GM04504 (cell line): ENCODE measurements around the gene MAGEB3.
"Not testable (repeated sequence)": the region's sequence is repeated elsewhere in the genome, so short reads cannot be mapped to it uniquely, and the experiment has no call there.

Experiments used
- DNase-seq: peaks from one replicate; pipeline ENCODE4 v3.0.0-alpha.2; 2012; ENCODE audit warnings: low read depth

MAGEB3 gene, protein sequence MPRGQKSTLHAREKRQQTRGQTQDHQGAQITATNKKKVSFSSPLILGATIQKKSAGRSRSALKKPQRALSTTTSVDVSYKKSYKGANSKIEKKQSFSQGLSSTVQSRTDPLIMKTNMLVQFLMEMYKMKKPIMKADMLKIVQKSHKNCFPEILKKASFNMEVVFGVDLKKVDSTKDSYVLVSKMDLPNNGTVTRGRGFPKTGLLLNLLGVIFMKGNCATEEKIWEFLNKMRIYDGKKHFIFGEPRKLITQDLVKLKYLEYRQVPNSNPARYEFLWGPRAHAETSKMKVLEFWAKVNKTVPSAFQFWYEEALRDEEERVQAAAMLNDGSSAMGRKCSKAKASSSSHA

DNA sequence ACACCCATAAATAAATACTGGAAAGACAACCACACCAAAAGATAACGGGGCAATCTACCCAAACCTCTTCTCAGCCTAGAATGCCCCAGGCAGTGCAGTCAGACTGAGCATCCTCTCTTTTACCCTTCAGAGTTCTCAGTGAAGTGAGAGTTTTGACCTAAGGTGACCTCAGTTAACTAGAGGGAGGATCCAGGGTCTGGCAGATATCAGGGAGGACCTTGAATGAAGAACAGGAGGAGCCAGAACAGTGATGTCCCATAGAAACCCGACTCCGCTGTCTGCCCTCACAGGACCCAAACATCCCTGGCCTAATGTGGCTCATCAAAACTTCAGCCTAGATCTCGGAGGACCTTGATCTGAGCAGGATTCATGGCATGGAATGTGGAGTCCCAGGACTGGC is at the start of gene MAGEB3:
MAGEB3 (plus strand) TSS at position 263 of the 400 bp plus-strand sequence. CDS start 5,268 bp downstream, outside the sequence.
- no peak for DNase-seq

DNA sequence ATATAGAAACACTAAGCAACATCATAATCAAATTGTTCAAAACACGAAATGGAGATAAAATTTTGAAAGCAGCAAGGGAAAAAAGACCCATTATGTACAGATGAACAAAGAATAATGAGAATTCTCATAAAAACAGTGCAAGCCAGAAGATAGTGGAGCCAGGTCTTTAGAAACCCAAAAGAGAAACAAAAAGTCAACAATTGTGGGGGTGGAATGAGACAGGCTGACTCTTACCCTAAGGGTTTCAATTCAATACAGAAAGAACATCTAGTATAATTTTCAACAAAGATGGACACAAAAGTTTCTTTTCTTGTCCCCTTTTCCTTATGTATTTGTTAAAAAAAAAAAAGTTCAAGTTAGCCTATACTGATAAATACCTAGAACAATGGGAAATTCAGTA is 49.1 kb upstream of the MAGEB3 start:
- no peak for DNase-seq

DNA sequence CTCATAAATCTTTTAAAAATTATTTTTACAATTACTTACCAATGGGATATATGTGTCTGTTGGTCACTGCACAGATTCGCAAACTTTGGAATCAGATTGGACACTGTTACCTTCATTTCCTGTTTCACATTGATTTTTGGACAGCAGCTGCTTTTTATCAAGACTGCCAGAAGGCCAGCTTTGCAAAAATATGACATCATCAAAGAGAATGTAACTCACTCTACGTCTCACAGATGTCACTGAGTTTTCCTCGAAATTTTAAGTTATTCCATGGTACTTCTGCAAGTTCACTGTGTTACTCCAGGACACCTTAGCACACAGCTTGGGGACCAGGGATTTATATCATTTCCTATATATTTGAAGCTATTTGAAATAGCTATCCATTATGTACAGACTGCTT is 46.9 kb upstream of the MAGEB3 start:
- DNase-seq: no peak

DNA sequence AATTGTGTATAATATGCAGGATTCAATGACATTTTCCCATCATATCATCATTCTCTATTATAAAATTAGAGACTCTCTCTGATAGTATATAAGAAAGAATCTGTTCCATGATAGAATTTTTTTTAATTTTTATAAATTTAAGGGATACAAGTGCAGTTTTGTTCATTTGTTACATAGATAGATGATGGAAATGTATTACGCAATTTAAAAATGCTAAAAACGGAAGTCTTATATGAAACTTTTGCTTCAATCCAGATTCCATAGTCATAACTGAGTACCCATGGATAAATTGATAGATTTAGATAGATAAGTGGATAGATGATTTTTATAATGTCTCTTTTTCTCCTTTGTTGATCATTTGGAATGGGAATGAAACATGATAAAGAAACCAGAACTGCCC is 40.0 kb upstream of the MAGEB3 start:
- no peak for DNase-seq

DNA sequence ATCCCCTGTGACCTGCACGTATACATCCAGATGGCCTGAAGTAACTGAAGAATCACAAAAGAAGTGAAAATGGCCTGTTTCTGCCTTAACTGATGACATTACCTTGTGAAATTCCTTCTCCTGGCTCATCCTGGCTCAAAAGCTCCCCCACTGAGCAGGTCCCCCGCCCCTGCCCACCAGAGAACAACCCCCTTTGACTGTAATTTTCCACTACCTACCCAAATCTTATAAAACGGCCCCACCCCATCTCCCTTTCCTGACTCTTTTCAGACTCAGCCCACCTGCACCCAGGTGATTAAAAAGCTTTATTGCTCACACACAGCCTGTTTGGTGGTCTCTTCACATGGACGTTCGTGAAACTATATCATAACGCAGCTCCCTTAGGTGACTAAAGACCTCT is 36.5 kb upstream of the MAGEB3 start:
- DNase-seq: not testable (repeated sequence)

DNA sequence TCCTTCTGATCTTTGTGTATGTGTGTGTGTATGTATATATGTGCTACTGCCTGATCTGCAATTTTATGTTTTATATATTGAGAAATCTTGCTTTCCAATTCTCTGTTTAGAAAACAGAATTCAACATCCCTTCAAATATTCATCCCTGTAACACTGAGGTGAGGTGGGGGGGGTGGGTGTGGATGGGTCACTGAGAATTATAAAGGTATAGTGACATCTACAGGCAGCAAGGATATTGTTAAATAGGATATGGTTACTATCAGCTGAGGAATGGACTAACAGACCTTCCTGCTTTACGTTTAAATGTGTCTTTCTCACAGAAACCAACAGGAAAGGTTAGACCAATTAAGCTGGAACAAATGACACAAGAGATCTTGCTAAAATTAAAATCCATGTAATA is 34.1 kb upstream of the MAGEB3 start:
- DNase-seq: no peak

DNA sequence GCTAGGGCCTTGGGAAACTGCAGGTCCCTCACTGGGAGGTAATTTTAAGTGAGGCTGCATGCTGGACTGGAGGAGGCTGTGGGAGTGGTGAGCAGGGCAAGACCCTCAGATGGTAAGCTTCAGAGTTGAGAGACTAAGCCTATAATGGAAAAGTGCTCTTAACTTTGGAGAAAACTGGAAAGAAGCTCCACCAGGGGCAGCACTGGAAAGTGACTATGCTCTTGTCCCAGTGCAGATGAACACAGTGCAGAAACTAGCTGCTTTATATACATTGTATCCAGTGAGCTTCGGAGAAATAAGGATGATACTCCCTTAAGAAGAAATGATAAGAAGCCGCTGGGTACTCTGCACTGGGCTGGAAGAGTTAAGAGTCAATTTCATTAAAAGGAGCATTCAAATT is 18.3 kb upstream of the MAGEB3 start:
- no peak for DNase-seq

DNA sequence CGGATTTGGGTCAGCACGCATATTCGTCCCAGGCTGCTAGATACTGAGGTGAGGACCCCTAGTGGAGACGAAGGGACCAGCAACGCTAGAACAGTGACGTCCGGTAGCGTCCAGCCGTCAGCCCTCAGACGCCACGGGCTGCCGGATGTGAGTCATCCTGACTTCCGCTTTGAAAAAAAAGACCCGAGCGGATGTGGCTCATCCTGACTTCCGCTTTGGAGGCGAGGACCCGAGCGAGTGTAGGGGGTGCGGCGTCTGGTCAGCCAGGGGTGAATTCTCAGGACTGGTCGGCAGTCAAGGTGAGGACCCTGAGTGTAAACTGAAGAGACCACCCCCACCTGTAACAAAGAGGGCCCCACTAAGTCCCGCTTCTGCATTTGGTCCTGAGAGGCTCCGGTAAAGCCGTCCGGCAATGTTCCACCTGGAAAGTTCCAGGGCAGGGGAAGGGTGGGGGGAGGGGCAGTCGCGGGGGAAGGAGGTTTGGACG is 15.1 kb upstream of the MAGEB3 start, which contains the start of gene MAGEB2:
MAGEB2 (plus strand) TSS at position 207 of the 487 bp plus-strand sequence. CDS start 3,018 bp downstream, outside the sequence.
- DNase-seq: no peak

DNA sequence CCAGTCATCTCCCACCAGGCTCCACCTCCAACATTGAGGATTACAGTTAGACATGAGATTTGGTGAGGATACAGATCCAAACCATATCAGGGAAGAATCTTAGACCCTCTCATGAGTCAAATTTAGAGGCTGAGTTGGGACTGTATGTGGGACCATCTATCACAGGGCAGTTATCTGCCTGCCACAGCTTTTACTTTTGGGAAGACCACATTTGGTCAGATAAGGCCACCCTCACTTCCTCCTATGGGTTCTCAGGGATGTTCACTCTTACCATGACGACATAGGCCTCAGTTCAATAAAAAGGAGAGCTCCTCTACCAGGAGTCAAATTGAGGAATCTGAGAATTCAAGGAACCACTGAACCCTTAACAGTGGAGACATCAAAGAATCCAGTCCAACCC is 13.0 kb upstream of the MAGEB3 start:
- no peak for DNase-seq

DNA sequence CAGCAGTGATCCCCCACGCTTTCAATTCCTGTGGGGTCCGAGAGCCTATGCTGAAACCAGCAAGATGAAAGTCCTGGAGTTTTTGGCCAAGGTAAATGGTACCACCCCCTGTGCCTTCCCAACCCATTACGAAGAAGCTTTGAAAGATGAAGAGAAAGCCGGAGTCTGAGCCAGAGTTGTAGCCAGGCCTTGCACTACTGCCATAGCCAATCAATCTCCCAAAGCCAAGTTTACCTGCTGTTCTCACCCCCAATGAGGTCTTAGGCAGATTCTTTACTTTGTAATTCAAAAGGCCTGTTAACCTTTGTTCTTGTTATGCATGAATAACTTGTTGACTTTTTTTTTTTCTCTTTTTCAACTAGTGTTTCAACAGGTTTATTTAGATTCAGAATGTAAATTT is 11.1 kb upstream of the MAGEB3 start:
- DNase-seq: no peak

DNA sequence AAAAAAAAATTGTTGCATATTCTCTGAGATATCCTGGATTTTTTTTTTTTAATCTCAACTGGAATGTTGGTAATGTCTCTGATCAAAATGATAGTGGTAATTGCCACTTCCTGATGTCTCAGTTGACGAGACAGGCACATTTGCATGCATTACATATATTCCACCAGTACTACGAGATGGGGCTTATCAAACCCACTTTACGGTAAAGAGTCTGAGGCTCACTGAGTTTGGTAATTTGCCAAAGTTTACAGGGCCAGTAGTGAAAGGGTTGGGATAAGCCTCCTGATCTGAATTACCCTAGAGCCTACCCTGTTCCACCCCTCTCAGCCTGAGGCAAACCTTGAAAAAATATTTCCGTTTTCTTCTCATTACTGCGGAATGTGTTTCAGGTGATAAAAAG is 9.8 kb upstream of the MAGEB3 start:
- DNase-seq: no peak

DNA sequence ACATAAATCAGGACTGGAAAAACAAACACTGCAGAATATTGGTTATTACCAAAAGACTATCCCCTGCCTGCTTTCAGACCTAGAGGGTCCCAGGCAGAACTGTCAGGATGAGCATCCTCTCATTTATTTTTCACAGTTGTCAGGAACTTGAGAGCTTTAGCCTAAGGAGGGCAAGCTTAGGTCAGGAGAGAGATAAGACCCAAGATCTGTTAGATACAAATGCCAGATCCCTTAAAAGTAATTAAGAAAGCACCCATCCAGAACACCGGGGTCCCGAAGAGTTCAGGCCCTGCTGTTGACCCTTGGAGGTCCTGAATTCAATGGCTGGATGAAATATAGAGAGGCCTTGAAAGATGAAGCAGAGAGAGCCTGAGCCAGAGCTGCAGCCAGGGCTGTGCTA is 5.9 kb upstream of the MAGEB3 start:
- DNase-seq: no peak

DNA sequence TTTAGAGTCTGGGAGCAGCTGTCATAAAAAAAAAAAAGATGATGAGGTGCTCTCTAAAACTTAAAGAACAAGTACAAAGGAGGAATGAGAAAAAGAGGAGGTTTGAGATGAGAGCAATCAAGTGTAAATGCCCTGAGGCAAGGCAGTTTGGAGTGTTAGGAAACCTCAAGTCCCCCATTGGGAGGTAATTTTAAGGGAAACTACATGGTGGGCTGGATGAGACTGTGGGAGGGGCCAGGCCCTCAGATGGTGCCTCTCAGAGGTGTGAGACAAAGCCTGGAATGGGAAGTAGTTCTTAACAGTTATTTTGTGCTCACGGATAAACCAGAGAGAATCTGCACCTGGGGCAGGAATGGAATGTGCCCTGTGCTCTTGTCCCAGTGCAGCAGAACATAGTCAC is 1.9 kb upstream of the MAGEB3 start:
- no peak for DNase-seq

DNA sequence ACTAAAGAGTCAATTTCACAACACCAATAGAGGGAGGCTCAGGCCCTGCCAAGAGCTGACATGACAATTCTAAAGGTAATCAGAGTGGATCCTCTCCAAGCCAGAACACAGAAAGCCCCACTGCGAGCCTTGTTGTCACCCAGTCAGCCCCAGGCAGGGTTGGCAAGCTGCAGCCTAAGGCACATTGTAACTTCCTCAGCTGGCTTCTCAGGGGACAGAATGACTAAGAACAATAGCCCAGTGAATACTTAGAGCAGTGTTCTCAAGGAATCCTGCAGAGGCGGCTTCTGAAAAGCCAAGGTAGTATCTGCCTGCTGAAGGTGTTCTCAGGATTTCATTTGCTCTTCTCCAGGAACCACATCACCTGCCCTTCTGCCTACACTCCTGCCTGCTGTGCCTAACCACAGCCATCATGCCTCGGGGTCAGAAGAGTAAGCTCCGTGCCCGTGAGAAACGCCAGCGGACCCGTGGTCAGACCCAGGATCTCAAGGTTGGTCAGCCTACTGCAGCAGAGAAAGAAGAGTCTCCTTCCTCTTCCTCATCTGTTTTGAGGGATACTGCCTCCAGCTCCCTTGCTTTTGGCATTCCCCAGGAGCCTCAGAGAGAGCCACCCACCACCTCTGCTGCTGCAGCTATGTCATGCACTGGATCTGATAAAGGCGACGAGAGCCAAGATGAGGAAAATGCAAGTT is 11.4 kb downstream of the MAGEB3 start, which contains the start of gene MAGEB4:
MAGEB4 (plus strand) TSS at position 277 of the 692 bp plus-strand sequence; CDS start at position 413, 136 bp downstream.
- no peak for DNase-seq

DNA sequence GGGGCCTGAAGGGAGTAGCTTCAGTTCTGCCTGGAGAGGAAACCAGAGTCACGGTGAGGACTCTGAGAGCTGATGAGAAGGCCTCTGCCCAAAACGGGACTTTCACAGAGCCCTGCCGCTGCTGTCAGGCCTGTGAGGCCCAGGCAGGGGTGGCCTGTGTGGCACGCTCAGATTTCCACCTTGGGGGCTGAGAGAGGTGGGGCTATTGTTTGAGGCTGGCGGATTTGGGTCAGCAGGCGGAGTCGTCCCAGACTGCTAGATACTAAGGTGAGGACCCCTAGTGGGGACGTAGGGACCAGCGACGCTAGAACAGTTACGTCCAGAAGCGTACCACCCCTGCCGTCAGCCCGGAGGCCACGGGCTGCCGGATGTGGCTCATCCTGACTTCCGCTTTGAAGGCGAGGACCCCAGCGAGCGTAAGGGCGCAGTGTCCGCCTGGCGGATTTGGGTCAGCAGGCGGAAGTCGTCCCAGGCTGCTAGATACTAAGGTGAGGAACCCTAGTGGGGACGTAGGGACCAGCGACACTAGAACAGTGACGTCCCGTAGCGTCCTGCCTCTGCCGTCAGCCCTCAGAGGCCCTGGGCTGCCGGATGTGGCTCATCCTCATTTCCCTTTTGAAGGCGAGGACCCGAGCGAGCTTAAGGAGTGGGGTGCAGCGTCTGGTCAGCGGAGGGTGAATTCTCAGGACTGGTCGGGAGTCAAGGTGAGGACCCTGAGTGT is 16.5 kb downstream of the MAGEB3 start, which contains the start of gene MAGEB1:
MAGEB1 (plus strand) TSS at position 378 of the 721 bp plus-strand sequence. CDS start 3,348 bp downstream, outside the sequence.
- DNase-seq: no peak

DNA sequence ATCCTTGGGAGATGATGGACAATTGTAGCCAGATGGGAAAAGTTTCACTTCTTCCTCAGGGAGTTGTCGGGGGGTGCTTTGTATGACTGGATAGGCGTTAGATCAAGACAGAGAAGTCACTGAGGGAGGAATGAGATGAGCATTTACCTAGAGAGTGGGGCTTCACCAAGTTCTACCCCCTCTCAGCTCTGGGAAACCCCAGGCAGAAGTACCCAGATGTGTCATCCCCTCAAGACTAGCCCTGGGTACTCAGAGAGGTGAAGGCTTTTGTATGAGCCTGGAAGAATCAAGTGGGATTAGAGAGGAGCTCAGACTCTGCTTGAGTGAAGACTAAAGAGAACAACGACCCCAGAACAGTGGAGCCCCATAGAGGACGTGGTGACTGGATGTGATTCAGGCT is 18.4 kb downstream of the MAGEB3 start:
- DNase-seq: no peak

DNA sequence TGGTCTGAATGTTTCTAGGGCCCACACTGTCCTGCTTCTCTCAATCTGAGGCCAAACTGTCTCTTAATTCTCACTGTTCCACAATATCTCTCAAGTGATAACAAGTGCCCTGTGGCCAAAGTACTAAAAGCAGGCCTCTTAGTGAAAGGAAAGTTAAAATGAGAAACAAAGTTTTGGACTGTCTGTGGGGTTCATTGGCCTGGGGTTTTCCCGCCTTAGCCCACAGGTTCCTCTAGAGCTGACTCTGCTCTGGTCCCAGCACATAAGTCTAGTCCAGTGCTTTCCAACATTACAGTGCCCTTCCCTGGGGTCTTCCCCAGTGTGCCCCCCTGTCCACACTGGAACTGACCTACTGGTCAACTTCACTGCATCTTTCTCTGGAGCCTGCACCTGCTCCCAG is 22.8 kb downstream of the MAGEB3 start:
- no peak for DNase-seq

DNA sequence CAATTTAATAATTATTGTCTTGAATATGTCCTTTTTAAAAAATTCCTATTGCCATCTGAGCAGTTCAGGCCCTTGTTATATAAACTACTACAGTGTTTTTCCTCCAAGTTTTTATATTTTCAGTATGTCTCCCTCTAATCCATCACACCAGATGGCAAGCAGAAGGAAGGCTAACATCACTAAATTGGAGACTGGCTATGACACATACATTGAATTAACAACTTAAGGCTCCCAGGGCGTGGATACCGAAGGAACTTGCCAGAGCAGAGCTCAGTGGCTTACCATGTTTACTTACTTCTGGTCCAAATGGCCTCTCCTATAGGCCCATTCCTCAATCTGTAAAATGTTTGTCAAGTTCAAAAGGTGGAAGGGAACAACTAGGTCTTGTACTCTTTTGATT is 29.5 kb downstream of the MAGEB3 start:
- DNase-seq: no peak

DNA sequence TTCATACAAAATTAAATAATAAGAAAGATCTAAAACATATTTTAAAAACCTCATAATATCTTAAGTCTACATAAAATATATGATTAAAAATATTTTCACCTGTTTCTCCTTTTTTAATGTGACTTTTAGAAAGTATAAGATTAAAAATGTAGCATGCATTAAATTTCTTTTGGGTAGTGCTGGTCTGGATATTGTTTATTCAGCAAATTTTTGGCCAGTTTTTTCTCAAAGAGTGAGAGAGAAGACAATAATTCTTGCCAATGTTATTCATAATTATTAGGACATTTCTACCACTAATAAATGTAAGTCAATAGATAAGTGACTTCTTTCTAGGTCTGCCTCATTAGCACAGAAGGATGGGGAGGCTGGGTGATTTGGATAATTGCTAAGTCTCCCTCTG is 30.6 kb downstream of the MAGEB3 start:
- DNase-seq: no peak

DNA sequence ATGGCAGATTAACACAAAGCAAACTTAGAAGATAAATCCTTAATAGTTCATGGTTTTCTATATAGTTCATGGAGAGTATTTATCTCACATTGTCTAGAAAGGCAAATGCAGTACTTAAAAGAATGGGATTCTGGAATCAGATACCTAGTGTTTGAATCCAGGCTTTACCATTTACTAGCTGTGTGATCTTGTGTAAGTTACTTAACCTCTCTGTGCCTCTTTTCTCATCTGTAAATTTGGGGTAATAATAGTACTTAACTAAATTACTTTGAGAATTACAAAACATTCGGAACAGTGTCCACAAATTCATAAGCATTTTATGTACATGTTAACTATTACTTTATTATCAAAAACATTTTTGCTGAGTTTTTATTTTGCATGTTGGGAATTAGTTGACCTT is 32.3 kb downstream of the MAGEB3 start:
- DNase-seq: no peak

DNA sequence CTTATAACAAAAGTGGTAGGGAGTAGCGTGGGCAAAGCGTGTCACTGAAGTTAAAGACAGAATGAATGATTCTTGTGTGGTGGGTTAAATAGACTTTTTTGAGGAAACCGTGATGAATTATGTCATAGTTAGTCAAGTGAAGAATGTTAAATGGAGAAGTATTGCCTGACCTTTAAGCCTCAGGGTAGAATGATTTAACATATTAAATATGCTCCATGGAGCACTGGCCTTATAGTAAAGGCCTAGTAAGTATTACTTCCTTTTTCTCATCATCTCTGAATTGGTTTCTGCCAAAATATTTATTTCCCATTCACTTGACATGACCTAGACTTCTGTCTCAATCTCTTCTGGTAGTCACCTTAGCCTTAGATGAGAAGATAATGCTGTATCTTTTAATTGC is 40.2 kb downstream of the MAGEB3 start:
- DNase-seq: no peak

DNA sequence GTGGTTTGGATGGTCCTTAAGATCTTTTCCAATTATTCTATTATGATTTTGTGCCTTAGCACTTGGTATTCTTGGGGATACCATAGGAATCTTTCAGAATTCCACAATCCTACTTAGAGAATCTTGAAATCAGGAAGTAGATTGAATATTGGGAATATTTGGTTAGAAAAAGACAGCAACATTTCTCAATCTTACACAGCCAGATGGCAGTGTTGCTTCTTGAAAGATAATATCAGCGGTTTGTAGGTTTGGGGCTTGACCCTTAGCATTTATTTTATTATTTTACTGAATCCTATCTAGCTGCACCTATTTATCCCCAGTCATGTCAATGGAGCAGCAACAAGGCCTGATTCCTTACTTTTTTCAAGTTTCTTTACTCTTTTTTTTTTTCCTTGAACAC is 45.0 kb downstream of the MAGEB3 start:
- no peak for DNase-seq

DNA sequence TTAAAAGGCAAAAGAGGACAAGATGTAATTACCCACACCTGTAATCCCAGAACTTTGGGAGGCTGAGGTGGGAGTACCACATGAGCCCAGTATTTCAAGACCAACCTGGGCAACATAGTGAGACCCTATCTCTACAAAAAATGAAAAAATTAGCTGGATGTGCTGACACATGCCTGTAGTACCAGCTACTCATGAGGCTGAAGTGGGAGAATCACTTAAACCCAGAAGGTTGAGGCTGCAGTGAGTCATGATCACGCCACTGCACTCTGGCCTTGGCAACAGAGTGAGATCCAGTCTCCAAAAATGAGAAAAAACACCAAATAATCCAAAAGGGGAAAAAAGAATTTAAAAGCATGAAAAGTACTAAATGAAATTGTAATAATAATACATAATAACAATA is 47.9 kb downstream of the MAGEB3 start:
- no peak for DNase-seq
